Nephron (organoid): ENCODE data around the gene TDRD5.

Experiments
- H3K27ac Mint-ChIP-seq, 3 experiments: 2 replicates each; pipeline ENCODE4 v1.8.0; 2020; ENCODE audit warnings: mixed read lengths in 3 of 3, mild to moderate bottlenecking in 2 of 3, moderate library complexity in 1 of 3
- H3K27me3 Mint-ChIP-seq: 2 replicates; pipeline ENCODE4 v1.8.0; 2021; ENCODE audit warnings: low read depth, mild to moderate bottlenecking, moderate library complexity, mixed read lengths
- H3K36me3 Mint-ChIP-seq: 2 replicates; pipeline ENCODE4 v1.8.0; 2020; ENCODE audit warnings: low read depth, mixed read lengths
- H3K4me1 Mint-ChIP-seq: 2 replicates; pipeline ENCODE4 v1.8.0; 2020; ENCODE audit warnings: mixed read lengths
- H3K4me3 Mint-ChIP-seq, 3 experiments: 2 replicates each; pipeline ENCODE4 v1.8.0; 2020; ENCODE audit warnings: mild to moderate bottlenecking in 3 of 3, mixed read lengths in 3 of 3, moderate library complexity in 2 of 3
- H3K9me3 Mint-ChIP-seq: 2 replicates; pipeline ENCODE4 v1.8.0; 2020; ENCODE audit warnings: mixed read lengths
- TF ChIP-seq, protein P1 (sequence below), 3 experiments: fragments of 200-600 bp; sonication (generic); IDR thresholded peaks; one replicate each; pipeline ENCODE4 v1.5.0; 2021; ENCODE audit warnings: antibody characterized with exemption in 3 of 3; ENCODE audit not compliant: unreplicated experiment in 3 of 3

The TDRD5 gene

GRCh38 chr1:179731643-179732042, 140.0 kb downstream of the TDRD5 start:
- H3K27me3 Mint-ChIP-seq = peaks cover 4% of the 10 kb centered on the region
- no peaks in the 10 kb centered on the region for H3K9me3 Mint-ChIP-seq
- H3K4me1 Mint-ChIP-seq = no peaks in the 10 kb centered on the region
- H3K27ac Mint-ChIP-seq = no peak overlapping the region
- no peak overlapping the region for H3K4me3 Mint-ChIP-seq
- H3K36me3 Mint-ChIP-seq = no peaks in the 10 kb centered on the region
- TF ChIP-seq, protein P1, sequence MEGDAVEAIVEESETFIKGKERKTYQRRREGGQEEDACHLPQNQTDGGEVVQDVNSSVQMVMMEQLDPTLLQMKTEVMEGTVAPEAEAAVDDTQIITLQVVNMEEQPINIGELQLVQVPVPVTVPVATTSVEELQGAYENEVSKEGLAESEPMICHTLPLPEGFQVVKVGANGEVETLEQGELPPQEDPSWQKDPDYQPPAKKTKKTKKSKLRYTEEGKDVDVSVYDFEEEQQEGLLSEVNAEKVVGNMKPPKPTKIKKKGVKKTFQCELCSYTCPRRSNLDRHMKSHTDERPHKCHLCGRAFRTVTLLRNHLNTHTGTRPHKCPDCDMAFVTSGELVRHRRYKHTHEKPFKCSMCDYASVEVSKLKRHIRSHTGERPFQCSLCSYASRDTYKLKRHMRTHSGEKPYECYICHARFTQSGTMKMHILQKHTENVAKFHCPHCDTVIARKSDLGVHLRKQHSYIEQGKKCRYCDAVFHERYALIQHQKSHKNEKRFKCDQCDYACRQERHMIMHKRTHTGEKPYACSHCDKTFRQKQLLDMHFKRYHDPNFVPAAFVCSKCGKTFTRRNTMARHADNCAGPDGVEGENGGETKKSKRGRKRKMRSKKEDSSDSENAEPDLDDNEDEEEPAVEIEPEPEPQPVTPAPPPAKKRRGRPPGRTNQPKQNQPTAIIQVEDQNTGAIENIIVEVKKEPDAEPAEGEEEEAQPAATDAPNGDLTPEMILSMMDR (IDR thresholded peaks at IDR 0.05; ENCODE audit: unreplicated experiment in 3 of 3) = no peak
